ENCODE results near the gene DNAAF3.

Gene DNAAF3

GRCh38 chr19:55153652-55154264, 12.7 kb downstream of the DNAAF3 start:
- no peak for DNase-seq
- ATAC-seq, result no peak

- ATAC-seq (no peak), DNase-seq (no peak)
Observed at GRCh38 chr19:55152017-55152416, 14.4 kb downstream of the DNAAF3 start.

- DNase-seq, result no peak
- ATAC-seq, result no peak
Observed at GRCh38 chr19:55149078-55150003, 17.1 kb downstream of the DNAAF3 start, which contains the start of gene TNNT1. TNNT1 (minus strand) TSS chr19:55149206; CDS start chr19:55147157, 2,049 bp downstream.

- DNase-seq (no peak), ATAC-seq (no peak)
Observed at GRCh38 chr19:55147545-55148251, 18.7 kb downstream of the DNAAF3 start.

GRCh38 chr19:55146705-55147273, 19.6 kb downstream of the DNAAF3 start:
- ATAC-seq, result peak; percentile 42
- no peak for DNase-seq

GRCh38 chr19:55146078-55146704, 20.2 kb downstream of the DNAAF3 start:
- DNase-seq (peak; percentile 30), ATAC-seq (no peak)

- no peak for ATAC-seq
- no peak for DNase-seq
Observed at GRCh38 chr19:55145232-55145631, 21.2 kb downstream of the DNAAF3 start.

GRCh38 chr19:55141696-55142095, 24.7 kb downstream of the DNAAF3 start:
- ATAC-seq, result no peak

GRCh38 chr19:55137915-55138314, 28.5 kb downstream of the DNAAF3 start:
- DNase-seq, result no peak
- ATAC-seq, result no peak

More at GRCh38 chr19:55141696-55142095, 24.7 kb downstream of the DNAAF3 start:
- DNase-seq, result no peak

GRCh38 chr19:55136399-55137102, 29.9 kb downstream of the DNAAF3 start:
- DNase-seq, result no peak
- no peak for ATAC-seq

- no peak for DNase-seq
- no peak for ATAC-seq
Observed at GRCh38 chr19:55134736-55135135, 31.7 kb downstream of the DNAAF3 start.

GRCh38 chr19:55133639-55134444, 32.6 kb downstream of the DNAAF3 start:
- ATAC-seq (no peak), DNase-seq (no peak)

- DNase-seq (no peak), ATAC-seq (no peak)
Observed at GRCh38 chr19:55132453-55133129, 33.8 kb downstream of the DNAAF3 start.

GRCh38 chr19:55131421-55131820, 35.0 kb downstream of the DNAAF3 start:
- no peak for ATAC-seq
- no peak for DNase-seq

GRCh38 chr19:55119053-55119452, 47.4 kb downstream of the DNAAF3 start:
- ATAC-seq, result no peak
- DNase-seq, result no peak

- ATAC-seq (no peak), DNase-seq (peak; percentile 60)
Observed at GRCh38 chr19:55118401-55118991, 47.9 kb downstream of the DNAAF3 start.

GRCh38 chr19:55117663-55118391, 48.6 kb downstream of the DNAAF3 start:
- peak; percentile 98 for DNase-seq
- ATAC-seq, result peak; percentile 98

- ATAC-seq (peak; percentile 2), DNase-seq (peak; percentile 19)
Observed at GRCh38 chr19:55116859-55117662, 49.4 kb downstream of the DNAAF3 start, which contains the start of gene PPP1R12C. PPP1R12C (minus strand) TSS chr19:55117637; CDS start chr19:55117543, 94 bp downstream.

All from stimulated activated naive CD8-positive, alpha-beta T cell treated with anti-CD3 and anti-CD28 coated beads, Interleukin-15, Interleukin-2, amounts not matched to agents 100 U/mL and 50 U/mL, for 24 hours (primary cell).